ENCODE results near the gene TMX1.
A peak's percentile ranks its signal among the peaks of the same experiment; 100 is the strongest.

The TMX1 gene

DNA sequence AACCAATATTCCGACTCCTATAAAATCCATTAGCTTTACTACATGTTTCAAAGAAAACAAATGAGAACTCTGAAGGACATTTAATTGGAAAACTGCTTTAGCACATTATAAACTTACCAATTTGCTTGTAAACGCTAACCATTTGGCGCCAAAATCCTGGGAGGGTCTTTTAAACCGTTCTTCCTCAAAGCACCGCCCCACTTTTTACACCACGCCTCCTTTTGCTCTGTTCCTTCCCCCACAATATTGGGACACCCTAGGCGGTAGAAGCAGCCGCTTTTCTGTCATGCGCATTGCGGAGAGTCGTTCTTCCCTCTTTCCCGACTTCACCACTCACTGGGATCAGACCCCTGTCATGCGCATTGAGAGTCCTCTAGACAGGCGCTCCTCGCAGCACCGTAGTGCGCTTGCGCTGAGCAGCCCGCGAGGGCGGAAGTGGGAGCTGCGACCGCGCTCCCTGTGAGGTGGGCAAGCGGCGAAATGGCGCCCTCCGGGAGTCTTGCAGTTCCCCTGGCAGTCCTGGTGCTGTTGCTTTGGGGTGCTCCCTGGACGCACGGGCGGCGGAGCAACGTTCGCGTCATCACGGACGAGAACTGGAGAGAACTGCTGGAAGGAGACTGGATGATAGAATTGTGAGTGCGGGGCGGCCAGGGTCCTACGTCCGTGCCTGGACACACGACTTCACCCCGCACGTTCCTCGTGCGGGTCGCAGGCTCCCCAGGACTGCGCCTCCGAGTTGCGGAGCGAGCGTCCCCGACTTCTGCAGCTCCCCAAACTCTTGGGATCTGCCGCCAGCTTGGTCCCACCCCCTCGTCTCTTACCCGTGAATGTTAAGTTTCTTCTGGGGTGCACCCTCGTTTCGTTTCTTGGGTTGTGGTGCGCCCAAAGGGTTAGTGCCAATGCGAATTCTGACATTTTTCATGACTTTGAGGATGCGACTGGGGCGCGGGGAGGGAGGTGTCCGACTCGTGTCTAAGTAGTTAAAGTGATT lies at the start of gene TMX1:
TSS of gene TMX1 (plus strand) at position 435 of the 991 bp plus-strand sequence. CDS start at position 481, 46 bp downstream.
- TF ChIP-seq FOXP2 (optimal IDR thresholded peaks at IDR 0.05; ENCODE audit: control extremely low read depth, extremely low read length, insufficient read depth) (no peak), EZH2 (IDR thresholded peaks at IDR 0.05) (no peak), POLR2AphosphoS5 (IDR thresholded peaks at IDR 0.05; ENCODE audit: borderline replicate concordance, low read depth, low read length) (peak; percentile 99)
- Histone ChIP-seq H3K9me3 (ENCODE audit: low read depth, low read length) (no peaks in the 10 kb centered on the region), H3K9ac (ENCODE audit: insufficient read length) (peak within 1 kb of the TSS; percentile 97), H3K4me3 (peak within 1 kb of the TSS; percentile 99), H3K36me3 (ENCODE audit: insufficient read depth, low read length) (peaks cover 13% of the 10 kb centered on the region), H3K27ac (peak within 1 kb of the TSS; percentile 77)
- peak; percentile 98 for DNase-seq (ENCODE audit: low read depth, low spot score)

- Histone ChIP-seq H3K4me3 (no peak overlapping the region), H3K9ac (ENCODE audit: insufficient read length) (no peak overlapping the region), H3K9me3 (ENCODE audit: low read depth, low read length) (no peaks in the 10 kb centered on the region), H3K27ac (no peak overlapping the region), H3K36me3 (ENCODE audit: insufficient read depth, low read length) (no peaks in the 10 kb centered on the region)
- DNase-seq (ENCODE audit: low read depth, low spot score) = no peak
- TF ChIP-seq EZH2 (IDR thresholded peaks at IDR 0.05) (no peak), POLR2AphosphoS5 (IDR thresholded peaks at IDR 0.05; ENCODE audit: borderline replicate concordance, low read depth, low read length) (no peak), FOXP2 (optimal IDR thresholded peaks at IDR 0.05; ENCODE audit: control extremely low read depth, extremely low read length, insufficient read depth) (no peak)
Measured at GRCh38 chr14:51201890-51202289, 38.2 kb upstream of the TMX1 start.

DNA sequence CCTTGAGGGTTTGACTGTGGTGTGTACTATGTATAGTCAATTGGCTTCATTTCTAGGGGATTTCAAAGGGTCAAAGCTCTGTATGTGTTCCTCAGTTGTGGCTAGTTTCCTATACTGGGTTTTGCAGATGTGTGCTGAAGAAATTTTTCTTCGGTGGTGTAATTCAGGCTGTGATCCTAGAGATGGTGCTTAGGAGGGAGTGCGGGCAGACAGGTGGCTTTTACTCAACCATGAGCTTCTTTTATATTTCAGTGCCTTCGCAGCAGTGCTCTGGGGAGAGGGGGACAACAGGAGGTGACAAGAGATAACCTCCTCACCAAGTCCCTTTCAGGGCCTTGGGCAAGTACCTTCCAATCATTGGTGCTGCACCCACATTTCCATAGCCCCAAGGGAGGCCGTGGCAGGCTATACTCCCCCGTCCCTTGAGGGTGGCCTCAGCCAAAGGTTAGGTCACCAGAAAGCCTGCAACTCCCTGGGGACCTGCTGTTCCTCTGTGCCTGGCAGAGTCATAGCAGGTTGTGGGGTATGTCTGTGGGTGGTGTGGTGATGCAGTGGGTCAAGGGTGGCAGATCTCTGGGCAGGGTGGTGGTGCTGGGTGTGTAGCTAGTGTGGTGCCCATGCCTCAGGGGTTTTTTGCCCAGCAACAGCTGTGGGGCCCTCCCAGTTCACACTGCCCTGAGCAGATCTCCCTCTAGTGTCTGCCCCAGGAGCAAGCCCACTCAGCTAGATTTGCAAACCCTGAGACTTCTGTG lies 37.0 kb upstream of the TMX1 start:
- Histone ChIP-seq H3K4me3 (no peak overlapping the region), H3K27ac (no peak overlapping the region), H3K9ac (ENCODE audit: insufficient read length) (no peak overlapping the region), H3K9me3 (ENCODE audit: low read depth, low read length) (no peaks in the 10 kb centered on the region), H3K36me3 (ENCODE audit: insufficient read depth, low read length) (no peaks in the 10 kb centered on the region)
- DNase-seq (ENCODE audit: low read depth, low spot score) = no peak
- TF ChIP-seq FOXP2 (optimal IDR thresholded peaks at IDR 0.05; ENCODE audit: control extremely low read depth, extremely low read length, insufficient read depth) (no peak), EZH2 (IDR thresholded peaks at IDR 0.05) (no peak), POLR2AphosphoS5 (IDR thresholded peaks at IDR 0.05; ENCODE audit: borderline replicate concordance, low read depth, low read length) (no peak)

- no peak for DNase-seq (ENCODE audit: low read depth, low spot score)
- H3K27ac ChIP-seq = no peak overlapping the region
- no peak for TF ChIP-seq EZH2 (IDR thresholded peaks at IDR 0.05)
- TF ChIP-seq FOXP2 (optimal IDR thresholded peaks at IDR 0.05; ENCODE audit: control extremely low read depth, extremely low read length, insufficient read depth) = no peak
- no peak for TF ChIP-seq POLR2AphosphoS5 (IDR thresholded peaks at IDR 0.05; ENCODE audit: borderline replicate concordance, low read depth, low read length)
- H3K4me3 ChIP-seq = no peak overlapping the region
- no peaks in the 10 kb centered on the region for H3K9me3 ChIP-seq (ENCODE audit: low read depth, low read length)
- no peak overlapping the region for H3K9ac ChIP-seq (ENCODE audit: insufficient read length)
- no peaks in the 10 kb centered on the region for H3K36me3 ChIP-seq (ENCODE audit: insufficient read depth, low read length)
Measured at GRCh38 chr14:51203881-51204280, 36.2 kb upstream of the TMX1 start.

DNA sequence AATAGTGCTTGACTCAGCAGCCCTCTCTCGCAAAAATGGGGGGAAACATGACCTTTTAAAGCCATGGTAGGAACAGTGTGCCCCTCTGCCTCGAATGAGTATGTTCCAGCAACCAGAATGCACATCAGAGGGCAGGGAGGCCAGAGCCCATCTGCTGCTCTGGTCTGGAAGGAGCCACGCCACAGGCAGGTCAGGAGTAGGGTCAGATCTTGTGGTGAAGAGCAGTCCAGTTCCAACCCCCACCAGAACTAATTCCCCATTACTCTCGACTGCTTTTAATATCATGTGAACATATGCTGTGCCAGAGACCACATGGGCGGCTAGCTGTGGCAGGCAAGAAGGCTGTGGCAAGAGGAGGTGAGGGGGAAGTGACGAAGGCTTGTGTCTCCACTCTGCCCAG lies 34.6 kb upstream of the TMX1 start:
- TF ChIP-seq FOXP2 (optimal IDR thresholded peaks at IDR 0.05; ENCODE audit: control extremely low read depth, extremely low read length, insufficient read depth) = no peak
- no peak for TF ChIP-seq POLR2AphosphoS5 (IDR thresholded peaks at IDR 0.05; ENCODE audit: borderline replicate concordance, low read depth, low read length)
- TF ChIP-seq EZH2 (IDR thresholded peaks at IDR 0.05) = no peak
- Histone ChIP-seq H3K36me3 (ENCODE audit: insufficient read depth, low read length) (no peaks in the 10 kb centered on the region), H3K4me3 (no peak overlapping the region), H3K9me3 (ENCODE audit: low read depth, low read length) (no peaks in the 10 kb centered on the region), H3K27ac (no peak overlapping the region), H3K9ac (ENCODE audit: insufficient read length) (no peak overlapping the region)
- DNase-seq (ENCODE audit: low read depth, low spot score) = no peak

- DNase-seq (ENCODE audit: low read depth, low spot score) = no peak
- Histone ChIP-seq H3K9ac (ENCODE audit: insufficient read length) (no peak overlapping the region), H3K27ac (no peak overlapping the region), H3K4me3 (no peak overlapping the region), H3K9me3 (ENCODE audit: low read depth, low read length) (no peaks in the 10 kb centered on the region), H3K36me3 (ENCODE audit: insufficient read depth, low read length) (no peaks in the 10 kb centered on the region)
- TF ChIP-seq FOXP2 (optimal IDR thresholded peaks at IDR 0.05; ENCODE audit: control extremely low read depth, extremely low read length, insufficient read depth) = no peak
- no peak for TF ChIP-seq POLR2AphosphoS5 (IDR thresholded peaks at IDR 0.05; ENCODE audit: borderline replicate concordance, low read depth, low read length)
- TF ChIP-seq EZH2 (IDR thresholded peaks at IDR 0.05) = no peak
Measured at GRCh38 chr14:51206462-51206861, 33.6 kb upstream of the TMX1 start.

- no peaks in the 10 kb centered on the region for H3K36me3 ChIP-seq (ENCODE audit: insufficient read depth, low read length)
- H3K4me3 ChIP-seq = no peak overlapping the region
- DNase-seq (ENCODE audit: low read depth, low spot score) = no peak
- no peak overlapping the region for H3K27ac ChIP-seq
- H3K9me3 ChIP-seq (ENCODE audit: low read depth, low read length) = no peaks in the 10 kb centered on the region
- no peak overlapping the region for H3K9ac ChIP-seq (ENCODE audit: insufficient read length)
- TF ChIP-seq FOXP2 (optimal IDR thresholded peaks at IDR 0.05; ENCODE audit: control extremely low read depth, extremely low read length, insufficient read depth) = no peak
- TF ChIP-seq EZH2 (IDR thresholded peaks at IDR 0.05) = no peak
- TF ChIP-seq POLR2AphosphoS5 (IDR thresholded peaks at IDR 0.05; ENCODE audit: borderline replicate concordance, low read depth, low read length) = no peak
Measured at GRCh38 chr14:51207621-51208020, 32.4 kb upstream of the TMX1 start.

DNA sequence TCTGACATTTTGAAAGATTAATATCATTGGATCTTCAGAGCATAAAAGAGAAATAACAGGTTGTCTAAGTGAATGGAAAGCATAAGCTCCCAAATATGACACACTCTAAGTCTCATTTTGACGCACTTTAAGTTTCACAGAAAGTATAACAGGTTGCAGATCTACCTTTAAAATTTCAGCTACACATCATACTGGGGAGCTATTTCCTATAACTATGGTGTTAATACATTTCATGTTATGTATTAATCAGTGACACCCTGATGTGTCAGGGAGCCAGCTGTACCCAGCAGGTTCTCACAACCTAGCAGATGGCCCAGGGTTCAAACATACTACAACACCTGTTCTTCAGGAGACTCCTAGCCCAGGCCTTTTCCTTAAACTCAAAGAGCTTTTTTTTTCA lies 31.1 kb upstream of the TMX1 start:
- no peak overlapping the region for H3K27ac ChIP-seq
- DNase-seq (ENCODE audit: low read depth, low spot score) = no peak
- no peak overlapping the region for H3K9ac ChIP-seq (ENCODE audit: insufficient read length)
- H3K4me3 ChIP-seq = no peak overlapping the region
- no peaks in the 10 kb centered on the region for H3K36me3 ChIP-seq (ENCODE audit: insufficient read depth, low read length)
- no peaks in the 10 kb centered on the region for H3K9me3 ChIP-seq (ENCODE audit: low read depth, low read length)
- TF ChIP-seq EZH2 (IDR thresholded peaks at IDR 0.05) = no peak
- TF ChIP-seq POLR2AphosphoS5 (IDR thresholded peaks at IDR 0.05; ENCODE audit: borderline replicate concordance, low read depth, low read length) = no peak
- TF ChIP-seq FOXP2 (optimal IDR thresholded peaks at IDR 0.05; ENCODE audit: control extremely low read depth, extremely low read length, insufficient read depth) = no peak

All from SK-N-MC (cell line).